ENCODE data around the gene EPM2A. TPM values are rescaled to one million over a fixed set of nuclear protein-coding genes. Genes with fewer than 3 reads are reported as not detected.

The EPM2A gene
- total and polyA plus RNA-seq, 11 donors: 13.1 to 52.7 (median 39.8) TPM

DNA sequence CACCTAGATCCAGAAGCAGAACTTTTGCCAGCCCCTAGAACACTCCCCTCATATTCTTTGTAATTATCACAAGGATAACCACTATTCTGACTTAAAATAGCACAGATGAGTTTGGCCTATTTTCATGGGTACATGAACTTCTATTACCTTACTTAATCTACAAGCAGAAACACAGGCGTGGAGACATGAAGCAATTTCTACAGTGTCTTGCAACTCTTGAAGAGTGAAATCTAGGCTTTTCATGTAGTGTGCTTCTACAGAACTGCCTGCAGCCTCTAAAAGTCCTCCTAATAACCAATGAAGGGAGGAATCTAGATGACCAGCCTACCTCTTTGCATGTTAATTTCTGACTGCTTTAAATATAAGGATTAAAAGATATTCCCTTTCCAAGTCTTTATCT lies 82.7 kb downstream of the EPM2A start:
- no peaks in the 10 kb centered on the region for H3K9me3 ChIP-seq
- intact Hi-C loops (cut with DNase I): no loop called here
- H3K4me1 ChIP-seq: peaks cover 0 to 3% (median 0%) of the 10 kb centered on the region in 12 donors
- TF ChIP-seq, protein P1, sequence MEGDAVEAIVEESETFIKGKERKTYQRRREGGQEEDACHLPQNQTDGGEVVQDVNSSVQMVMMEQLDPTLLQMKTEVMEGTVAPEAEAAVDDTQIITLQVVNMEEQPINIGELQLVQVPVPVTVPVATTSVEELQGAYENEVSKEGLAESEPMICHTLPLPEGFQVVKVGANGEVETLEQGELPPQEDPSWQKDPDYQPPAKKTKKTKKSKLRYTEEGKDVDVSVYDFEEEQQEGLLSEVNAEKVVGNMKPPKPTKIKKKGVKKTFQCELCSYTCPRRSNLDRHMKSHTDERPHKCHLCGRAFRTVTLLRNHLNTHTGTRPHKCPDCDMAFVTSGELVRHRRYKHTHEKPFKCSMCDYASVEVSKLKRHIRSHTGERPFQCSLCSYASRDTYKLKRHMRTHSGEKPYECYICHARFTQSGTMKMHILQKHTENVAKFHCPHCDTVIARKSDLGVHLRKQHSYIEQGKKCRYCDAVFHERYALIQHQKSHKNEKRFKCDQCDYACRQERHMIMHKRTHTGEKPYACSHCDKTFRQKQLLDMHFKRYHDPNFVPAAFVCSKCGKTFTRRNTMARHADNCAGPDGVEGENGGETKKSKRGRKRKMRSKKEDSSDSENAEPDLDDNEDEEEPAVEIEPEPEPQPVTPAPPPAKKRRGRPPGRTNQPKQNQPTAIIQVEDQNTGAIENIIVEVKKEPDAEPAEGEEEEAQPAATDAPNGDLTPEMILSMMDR (IDR thresholded peaks at IDR 0.05): no peak
- no peaks in the 10 kb centered on the region for H3K36me3 ChIP-seq
- H3K27ac ChIP-seq: no peak overlapping the region
- DNase-seq: no peak
- no peak overlapping the region for H3K4me3 ChIP-seq
- no peaks in the 10 kb centered on the region for H3K27me3 ChIP-seq
- ATAC-seq: no peak
- 84 to 94% (median 92%) methylated on average over 1 of the region's 1 CpG for WGBS, 4 donors

DNA sequence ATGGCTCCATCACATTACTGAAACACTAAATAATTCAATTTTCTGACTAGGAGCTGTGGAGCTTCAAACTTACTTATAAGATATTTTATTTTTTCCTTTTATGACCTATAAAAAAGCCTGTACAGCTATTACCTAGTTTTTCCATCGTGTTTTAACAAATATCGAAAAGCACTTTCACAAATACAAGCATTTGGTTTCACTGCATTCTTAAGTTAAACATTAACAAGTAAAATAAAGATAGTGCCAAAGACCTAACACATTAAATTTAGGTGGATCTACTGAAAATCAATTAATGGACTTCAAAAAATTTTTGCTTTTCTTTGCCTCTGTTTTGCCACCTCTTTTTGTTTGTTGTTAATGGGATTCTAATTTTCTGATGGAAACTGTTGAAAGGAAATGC lies 83.3 kb downstream of the EPM2A start:
- intact Hi-C loops (cut with DNase I): no loop called here
- Histone ChIP-seq H3K4me3 (no peak overlapping the region), H3K36me3 (no peaks in the 10 kb centered on the region), H3K9me3 (no peaks in the 10 kb centered on the region), H3K27ac (no peak overlapping the region), H3K27me3 (no peaks in the 10 kb centered on the region), H3K4me1 (peaks cover 0 to 3% (median 0%) of the 10 kb centered on the region in 12 donors)
- no peak for DNase-seq
- no peak for ATAC-seq
- 94 to 97% (median 96%) methylated on average over 2 of the region's 2 CpGs for WGBS, 4 donors
- TF ChIP-seq, protein P1 (IDR thresholded peaks at IDR 0.05): no peak
- no peak for TF ChIP-seq POLR2A (IDR thresholded peaks at IDR 0.05)

DNA sequence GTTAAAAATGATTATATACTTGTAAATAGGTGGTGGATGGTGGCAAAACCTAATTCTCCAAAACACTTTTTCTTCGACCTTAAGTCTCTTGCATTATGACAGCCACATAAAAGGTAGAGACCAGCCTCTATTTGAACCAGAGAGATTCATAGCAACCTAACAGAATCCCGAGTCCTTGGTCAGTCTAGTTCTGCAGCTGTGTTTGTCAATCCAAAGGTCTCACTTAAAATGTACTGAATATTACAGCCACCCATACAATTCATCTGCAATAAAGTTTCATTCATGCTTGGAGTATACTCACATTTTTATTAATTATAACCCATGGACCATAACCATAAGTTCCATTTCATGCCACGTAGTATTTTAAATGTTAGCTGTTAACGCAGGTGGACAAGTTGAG lies 87.2 kb downstream of the EPM2A start:
- Histone ChIP-seq H3K36me3 (no peaks in the 10 kb centered on the region), H3K4me3 (no peak overlapping the region), H3K9me3 (no peaks in the 10 kb centered on the region), H3K4me1 (no peaks in the 10 kb centered on the region), H3K27me3 (no peaks in the 10 kb centered on the region), H3K27ac (no peak overlapping the region)
- intact Hi-C loops (cut with DNase I): no loop called here
- DNase-seq (no peak), ATAC-seq (no peak)
- no peak for TF ChIP-seq POLR2A (IDR thresholded peaks at IDR 0.05)
- TF ChIP-seq, protein P1 (IDR thresholded peaks at IDR 0.05): no peak
- 96 to 99% (median 98%) methylated on average over 4 of the region's 4 CpGs for WGBS, 4 donors

DNA sequence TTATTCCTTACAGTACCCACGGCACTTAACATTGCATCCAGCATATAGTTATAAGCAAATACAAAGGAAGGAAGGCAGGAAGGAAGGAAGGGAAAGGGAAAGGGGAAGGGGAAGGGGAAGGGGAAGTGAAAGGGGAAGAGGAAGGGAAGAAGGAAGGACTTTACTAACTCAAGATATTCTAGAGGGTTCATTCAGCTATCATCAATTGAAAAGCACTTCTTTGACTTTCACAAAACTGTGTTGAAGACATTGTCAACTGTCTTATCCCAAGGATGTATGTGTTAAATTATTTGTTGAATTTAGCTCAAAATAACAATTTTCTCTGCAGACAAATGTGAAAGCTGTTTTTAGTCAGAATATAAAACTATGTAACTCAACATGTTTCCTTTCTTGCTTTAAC lies 87.7 kb downstream of the EPM2A start:
- Histone ChIP-seq H3K27me3 (no peaks in the 10 kb centered on the region), H3K4me3 (no peak overlapping the region), H3K9me3 (no peaks in the 10 kb centered on the region), H3K36me3 (no peaks in the 10 kb centered on the region), H3K27ac (no peak overlapping the region), H3K4me1 (no peaks in the 10 kb centered on the region)
- TF ChIP-seq POLR2A (IDR thresholded peaks at IDR 0.05): no peak
- TF ChIP-seq, protein P1 (IDR thresholded peaks at IDR 0.05): no peak
- WGBS, 4 donors: 69 to 83% (median 78%) methylated on average over 1 of the region's 1 CpG
- intact Hi-C loops (cut with DNase I): no loop called here
- DNase-seq: no peak
- no peak for ATAC-seq
